ENCODE data around the gene AGBL5. TPM values are rescaled to one million over a fixed set of nuclear protein-coding genes. Genes with fewer than 3 reads are reported as not detected.

Gene AGBL5
- total and polyA plus RNA-seq, 2 donors (not counting 1 experiment from before 2014, with no cell fraction given), result 10.0 to 17.5 TPM

- TF ChIP-seq CTCF (IDR thresholded peaks at IDR 0.05) (no peak), EZH2 (IDR thresholded peaks at IDR 0.05; ENCODE audit: borderline replicate concordance, insufficient read depth, low read depth, low read length, poor library complexity, severe bottlenecking) (no peak)
- WGBS (ENCODE audit: insufficient coverage), result 94% methylated on average over 11 of the region's 11 CpGs
- no peak for DNase-seq
- Histone ChIP-seq H3K9me3 (ENCODE audit: control extremely low read depth in 1 of 3, control insufficient read depth in 2 of 3, insufficient read depth in 1 of 3, low read length in 2 of 3) (no peaks in the 10 kb centered on the region), H3K27me3 (replicated peaks in 1 of 4; ENCODE audit: control extremely low read depth in 1 of 4, control insufficient read depth in 3 of 4, insufficient read depth in 4 of 4, low read length in 3 of 4) (no peaks in the 10 kb centered on the region), H3K4me3 (ENCODE audit: control extremely low read depth in 1 of 5, extremely low read depth in 1 of 5, insufficient read depth in 1 of 5, low read depth in 2 of 5, low read length in 4 of 5) (no peak overlapping the region), H3K27ac (ENCODE audit: low read length in 2 of 2) (no peak overlapping the region), H3K4me2 (replicated peaks; ENCODE audit: low read depth, low read length, poor library complexity, severe bottlenecking) (no peak overlapping the region), H3K79me2 (ENCODE audit: control insufficient read depth, insufficient read depth, low read length) (no peaks in the 10 kb centered on the region), H3K9ac (ENCODE audit: low read length) (no peak overlapping the region), H4K20me1 (ENCODE audit: control insufficient read depth, insufficient read depth, low read length, poor library complexity, severe bottlenecking) (no peaks in the 10 kb centered on the region), H3K4me1 (ENCODE audit: control insufficient read depth in 2 of 2, insufficient read depth in 2 of 2, low read length in 2 of 2) (no peaks in the 10 kb centered on the region), H3K36me3 (replicated peaks in 1 of 2; ENCODE audit: control extremely low read depth in 1 of 2, control insufficient read depth in 1 of 2, extremely low read depth in 1 of 2, insufficient read depth in 2 of 2, low read length in 1 of 2) (peaks cover 0 to 3% of the 10 kb centered on the region in 2 experiments), H2AFZ (ENCODE audit: insufficient read depth, low read depth, low read length, poor library complexity, severe bottlenecking) (no peak overlapping the region)
- ATAC-seq (ENCODE audit: low read depth), result no peak
- Mint-ChIP-seq H3K4me3 (no peak overlapping the region), H3K27me3 (no peaks in the 10 kb centered on the region), H3K27ac (no peak overlapping the region), H3K4me1 (no peaks in the 10 kb centered on the region), H3K9me3 (ENCODE audit: insufficient read depth) (no peaks in the 10 kb centered on the region)
- CTCF ChIA-PET, result interaction anchor here (2.4 kb wide), 1 partner anchor 60 kb away, joined by 10 read pairs; no protein-coding TSS in a partner anchor
- intact Hi-C loops (cut with micrococcal nuclease), result no loop called here
- POLR2A ChIA-PET, result no interaction called here
These were observed 30.0 kb upstream of the AGBL5 start for GRCh38 chr2:27021253-27022049.

GRCh38 chr2:27023740-27024139, 27.7 kb upstream of the AGBL5 start:
- H3K4me2 ChIP-seq (replicated peaks; ENCODE audit: low read depth, low read length, poor library complexity, severe bottlenecking), result no peak overlapping the region
- Mint-ChIP-seq H3K4me1 (no peaks in the 10 kb centered on the region), H3K4me3 (no peak overlapping the region), H3K27ac (no peak overlapping the region), H3K27me3 (no peaks in the 10 kb centered on the region), H3K9me3 (ENCODE audit: insufficient read depth) (no peaks in the 10 kb centered on the region)
- peaks cover 0 to 3% of the 10 kb centered on the region in 2 experiments for H3K36me3 ChIP-seq (replicated peaks in 1 of 2; ENCODE audit: control extremely low read depth in 1 of 2, control insufficient read depth in 1 of 2, extremely low read depth in 1 of 2, insufficient read depth in 2 of 2, low read length in 1 of 2)
- intact Hi-C loops (cut with micrococcal nuclease), result no loop called here
- no peaks in the 10 kb centered on the region for H3K4me1 ChIP-seq (ENCODE audit: control insufficient read depth in 2 of 2, insufficient read depth in 2 of 2, low read length in 2 of 2)
- no peaks in the 10 kb centered on the region for H3K27me3 ChIP-seq (replicated peaks in 1 of 4; ENCODE audit: control extremely low read depth in 1 of 4, control insufficient read depth in 3 of 4, insufficient read depth in 4 of 4, low read length in 3 of 4)
- H3K9ac ChIP-seq (ENCODE audit: low read length), result no peak overlapping the region
- no peak for TF ChIP-seq EZH2 (IDR thresholded peaks at IDR 0.05; ENCODE audit: borderline replicate concordance, insufficient read depth, low read depth, low read length, poor library complexity, severe bottlenecking)
- no peak for TF ChIP-seq CTCF (IDR thresholded peaks at IDR 0.05)
- H3K79me2 ChIP-seq (ENCODE audit: control insufficient read depth, insufficient read depth, low read length), result peaks cover 7% of the 10 kb centered on the region
- DNase-seq, result no peak
- ChIA-PET CTCF (interaction anchor here (1.9 kb wide), 1 partner anchor 168 kb away, joined by 4 read pairs; no protein-coding TSS in a partner anchor), POLR2A (no interaction called here)
- H3K27ac ChIP-seq (ENCODE audit: low read length in 2 of 2), result no peak overlapping the region
- ATAC-seq (ENCODE audit: low read depth), result no peak
- no peak overlapping the region for H3K4me3 ChIP-seq (ENCODE audit: control extremely low read depth in 1 of 5, extremely low read depth in 1 of 5, insufficient read depth in 1 of 5, low read depth in 2 of 5, low read length in 4 of 5)
- no peaks in the 10 kb centered on the region for H4K20me1 ChIP-seq (ENCODE audit: control insufficient read depth, insufficient read depth, low read length, poor library complexity, severe bottlenecking)
- WGBS (ENCODE audit: insufficient coverage), result 97% methylated on average over 5 of the region's 7 CpGs
- H2AFZ ChIP-seq (ENCODE audit: insufficient read depth, low read depth, low read length, poor library complexity, severe bottlenecking), result no peak overlapping the region
- H3K9me3 ChIP-seq (ENCODE audit: control extremely low read depth in 1 of 3, control insufficient read depth in 2 of 3, insufficient read depth in 1 of 3, low read length in 2 of 3), result no peaks in the 10 kb centered on the region
